A673 (cell line): ENCODE data around the gene FAN1. TPM values are rescaled to one million over a fixed set of nuclear protein-coding genes. Genes with fewer than 3 reads are reported as not detected.

Experiments used
- BruUV-seq: library from RNA; stranded (reverse); fragments of 400-500 nt; replicated peaks from 2 replicates; lab custom pipeline; 2021; lab: Mats Ljungman, UMichigan
- CTCF ChIA-PET: fragments of 300-600 bp; sonication (Branson Sonifier 250); formaldehyde crosslinking; loops from one replicate; lab custom pipeline; 2022; ENCODE audit warnings: antibody characterized with exemption; lab: Charles Lee
- POLR2A ChIA-PET: fragments of 300-600 bp; sonication (Branson Sonifier 250); formaldehyde crosslinking; loops from one replicate; lab custom pipeline; 2022; ENCODE audit warnings: antibody characterized with exemption; ENCODE audit not compliant: low non-redundant PET; lab: Charles Lee
- DNase-seq: peaks from one replicate; pipeline ENCODE4 v3.0.0-alpha.2; 2015; ENCODE audit warnings: low spot score
- H3K27ac ChIP-seq: fragments of 200-600 bp; sonication (generic); 2 replicates; pipeline ENCODE4 v1.5.1; 2016; ENCODE audit warnings: mixed run types, low read depth, mild to moderate bottlenecking, mixed read lengths, antibody characterized with exemption, low read length; ENCODE audit not compliant: poor library complexity, severe bottlenecking
- H3K27me3 ChIP-seq: fragments of 200-600 bp; sonication (generic); replicated peaks from 2 replicates; pipeline ENCODE4 v1.6.1; 2017; ENCODE audit warnings: mixed run types, low read depth, mild to moderate bottlenecking, mixed read lengths, antibody characterized with exemption, low read length; ENCODE audit not compliant: insufficient read depth, poor library complexity
- H3K36me3 ChIP-seq: fragments of 200-600 bp; sonication (generic); 2 replicates; pipeline ENCODE4 v1.6.1; 2016; ENCODE audit warnings: mixed run types, mild to moderate bottlenecking, mixed read lengths, antibody characterized with exemption, low read length; ENCODE audit not compliant: insufficient read depth, poor library complexity, severe bottlenecking
- H3K4me1 ChIP-seq: fragments of 200-600 bp; sonication (generic); 2 replicates; pipeline ENCODE4 v1.6.1; 2017; ENCODE audit warnings: mixed run types, mild to moderate bottlenecking, mixed read lengths, antibody characterized with exemption, low read length; ENCODE audit not compliant: insufficient read depth, poor library complexity, severe bottlenecking
- H3K4me3 ChIP-seq: fragments of 200-600 bp; sonication (generic); 2 replicates; pipeline ENCODE4 v1.5.1; 2016; ENCODE audit warnings: low read depth, mixed run types, mild to moderate bottlenecking, mixed read lengths, low read length; ENCODE audit not compliant: poor library complexity, severe bottlenecking
- H3K9me3 ChIP-seq: fragments of 200-600 bp; sonication (generic); 2 replicates; pipeline ENCODE4 v1.6.1; 2016; ENCODE audit warnings: mixed run types, low read depth, mild to moderate bottlenecking, mixed read lengths, antibody characterized with exemption, low read length; ENCODE audit not compliant: poor library complexity, severe bottlenecking
- CTCF ChIP-seq: fragments of 300-800, 200-600 bp; sonication (generic); conservative IDR thresholded peaks from 2 replicates; pipeline ENCODE4 v1.5.1; 2017; ENCODE audit warnings: low read depth, mild to moderate bottlenecking, antibody characterized with exemption, low read length, moderate library complexity, mixed read lengths
- EZH2 ChIP-seq: fragments of 200-600 bp; sonication (generic); IDR thresholded peaks from 2 replicates; pipeline ENCODE4 v1.6.1; 2017; ENCODE audit warnings: borderline replicate concordance, low read depth, mild to moderate bottlenecking, mixed read lengths, antibody characterized with exemption, low read length; ENCODE audit not compliant: poor library complexity, severe bottlenecking
- intact Hi-C: fragments of 100-400 bp; cut with micrococcal nuclease; formaldehyde crosslinking; loops from one replicate; pipeline ENCODE4 v1.10.0; 2022; ENCODE audit not compliant: unreplicated experiment
- total RNA-seq: library from RNA; stranded (reverse); gene quantifications from 2 replicates; pipeline ENCODE4 v1.2.3, GENCODE V29; 2021

FAN1 gene
- total RNA-seq, 1 experiment from 2014 or later, result 36.2 TPM

GRCh38 chr15:30941520-30941919 is 37.8 kb downstream of the FAN1 start:
- BruUV-seq, result no TSS peak
- Histone ChIP-seq H3K27ac (no peak overlapping the region), H3K4me3 (no peak overlapping the region), H3K9me3 (no peaks in the 10 kb centered on the region), H3K4me1 (no peaks in the 10 kb centered on the region), H3K36me3 (peaks cover 79% of the 10 kb centered on the region), H3K27me3 (no peaks in the 10 kb centered on the region)
- ChIA-PET CTCF (no interaction called here), POLR2A (no interaction called here)
- TF ChIP-seq EZH2 (no peak), CTCF (no peak)
- intact Hi-C loops, result no loop called here
- no peak for DNase-seq

- ChIA-PET POLR2A (no interaction called here), CTCF (no interaction called here)
- intact Hi-C loops, result no loop called here
- Histone ChIP-seq H3K9me3 (no peaks in the 10 kb centered on the region), H3K27me3 (no peaks in the 10 kb centered on the region), H3K4me1 (no peaks in the 10 kb centered on the region), H3K36me3 (peaks cover 64% of the 10 kb centered on the region), H3K4me3 (no peak overlapping the region), H3K27ac (no peak overlapping the region)
- BruUV-seq, result no TSS peak
- TF ChIP-seq CTCF (no peak), EZH2 (no peak)
- DNase-seq, result no peak
These were observed 40.1 kb downstream of the FAN1 start for GRCh38 chr15:30943654-30944335.

GRCh38 chr15:30953183-30953582 is 49.5 kb downstream of the FAN1 start:
- TF ChIP-seq CTCF (no peak), EZH2 (no peak)
- H3K4me3 ChIP-seq, result no peak overlapping the region
- H3K9me3 ChIP-seq, result no peaks in the 10 kb centered on the region
- BruUV-seq, result no TSS peak
- no peak for DNase-seq
- intact Hi-C loops, result no loop called here
- H3K4me1 ChIP-seq, result peaks cover 10% of the 10 kb centered on the region
- ChIA-PET POLR2A (no interaction called here), CTCF (no interaction called here)
- H3K36me3 ChIP-seq, result peaks cover 27% of the 10 kb centered on the region
- no peak overlapping the region for H3K27ac ChIP-seq
- H3K27me3 ChIP-seq, result no peaks in the 10 kb centered on the region
